LNCaP clone FGC (cell line): ENCODE results near the gene TRA2B.
A peak's percentile ranks its signal among the peaks of the same experiment; 100 is the strongest.

Source experiments
- DNase-seq: peaks from one replicate; pipeline ENCODE4 v3.0.0-alpha.2; 2011; ENCODE audit warnings: low read depth
- H3K4me3 ChIP-seq: 2 replicates; pipeline ENCODE4 v1.5.1; 2011; ENCODE audit warnings: mild to moderate bottlenecking, low read depth, low read length, control low read depth
- TF ChIP-seq, protein P1 (sequence below): IDR thresholded peaks from 2 replicates; pipeline ENCODE4 v1.5.1; 2012; ENCODE audit warnings: mild to moderate bottlenecking; ENCODE audit not compliant: control insufficient read depth, insufficient read depth; ENCODE audit errors: extremely low read depth

Gene TRA2B

DNA sequence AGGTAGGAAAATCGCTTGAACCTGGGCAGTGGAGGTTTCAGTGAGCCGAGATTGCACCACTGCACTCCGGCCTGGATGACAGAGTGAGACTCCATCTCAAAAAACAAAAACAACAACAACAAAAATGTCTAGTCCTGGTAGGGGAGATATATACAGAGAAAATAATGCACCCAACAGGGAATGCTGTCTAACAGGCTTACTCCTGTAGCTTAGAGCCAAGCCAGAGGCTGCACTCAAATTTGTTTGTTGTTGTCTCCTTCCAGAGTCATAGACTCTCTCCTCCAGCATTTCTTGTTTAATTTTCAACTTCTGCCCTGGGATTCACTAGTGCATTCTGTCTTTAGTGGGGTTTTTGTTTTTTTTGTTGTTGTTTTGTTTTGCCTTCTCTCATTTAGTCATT is 4.6 kb upstream of the TRA2B start:
- DNase-seq = no peak
- H3K4me3 ChIP-seq = no peak overlapping the region
- TF ChIP-seq, protein P1, sequence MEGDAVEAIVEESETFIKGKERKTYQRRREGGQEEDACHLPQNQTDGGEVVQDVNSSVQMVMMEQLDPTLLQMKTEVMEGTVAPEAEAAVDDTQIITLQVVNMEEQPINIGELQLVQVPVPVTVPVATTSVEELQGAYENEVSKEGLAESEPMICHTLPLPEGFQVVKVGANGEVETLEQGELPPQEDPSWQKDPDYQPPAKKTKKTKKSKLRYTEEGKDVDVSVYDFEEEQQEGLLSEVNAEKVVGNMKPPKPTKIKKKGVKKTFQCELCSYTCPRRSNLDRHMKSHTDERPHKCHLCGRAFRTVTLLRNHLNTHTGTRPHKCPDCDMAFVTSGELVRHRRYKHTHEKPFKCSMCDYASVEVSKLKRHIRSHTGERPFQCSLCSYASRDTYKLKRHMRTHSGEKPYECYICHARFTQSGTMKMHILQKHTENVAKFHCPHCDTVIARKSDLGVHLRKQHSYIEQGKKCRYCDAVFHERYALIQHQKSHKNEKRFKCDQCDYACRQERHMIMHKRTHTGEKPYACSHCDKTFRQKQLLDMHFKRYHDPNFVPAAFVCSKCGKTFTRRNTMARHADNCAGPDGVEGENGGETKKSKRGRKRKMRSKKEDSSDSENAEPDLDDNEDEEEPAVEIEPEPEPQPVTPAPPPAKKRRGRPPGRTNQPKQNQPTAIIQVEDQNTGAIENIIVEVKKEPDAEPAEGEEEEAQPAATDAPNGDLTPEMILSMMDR = no peak

DNA sequence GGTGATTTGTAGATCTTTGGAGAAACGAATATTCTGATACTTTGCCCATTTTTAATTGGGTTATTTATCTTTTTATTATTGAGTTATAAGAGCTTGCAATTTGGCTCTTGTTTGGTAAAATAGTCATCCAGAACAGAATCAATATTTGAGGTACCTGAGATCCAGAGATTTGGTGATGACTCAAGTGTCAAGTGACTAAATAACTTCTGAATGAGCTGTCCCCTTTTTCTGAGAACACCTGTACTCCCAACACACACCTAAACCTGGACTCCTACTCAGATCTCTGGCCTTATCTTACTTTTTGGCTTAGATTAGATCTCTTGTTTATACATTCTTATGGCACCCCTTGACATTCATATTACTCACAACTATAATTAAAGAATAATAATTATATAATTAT is 3.1 kb upstream of the TRA2B start:
- no peak overlapping the region for H3K4me3 ChIP-seq
- DNase-seq = no peak
- TF ChIP-seq, protein P1 = no peak

GRCh38 chr3:185939721-185940120 is 1.9 kb upstream of the TRA2B start:
- no peak for DNase-seq
- no peak overlapping the region for H3K4me3 ChIP-seq
- TF ChIP-seq, protein P1 = no peak

DNA sequence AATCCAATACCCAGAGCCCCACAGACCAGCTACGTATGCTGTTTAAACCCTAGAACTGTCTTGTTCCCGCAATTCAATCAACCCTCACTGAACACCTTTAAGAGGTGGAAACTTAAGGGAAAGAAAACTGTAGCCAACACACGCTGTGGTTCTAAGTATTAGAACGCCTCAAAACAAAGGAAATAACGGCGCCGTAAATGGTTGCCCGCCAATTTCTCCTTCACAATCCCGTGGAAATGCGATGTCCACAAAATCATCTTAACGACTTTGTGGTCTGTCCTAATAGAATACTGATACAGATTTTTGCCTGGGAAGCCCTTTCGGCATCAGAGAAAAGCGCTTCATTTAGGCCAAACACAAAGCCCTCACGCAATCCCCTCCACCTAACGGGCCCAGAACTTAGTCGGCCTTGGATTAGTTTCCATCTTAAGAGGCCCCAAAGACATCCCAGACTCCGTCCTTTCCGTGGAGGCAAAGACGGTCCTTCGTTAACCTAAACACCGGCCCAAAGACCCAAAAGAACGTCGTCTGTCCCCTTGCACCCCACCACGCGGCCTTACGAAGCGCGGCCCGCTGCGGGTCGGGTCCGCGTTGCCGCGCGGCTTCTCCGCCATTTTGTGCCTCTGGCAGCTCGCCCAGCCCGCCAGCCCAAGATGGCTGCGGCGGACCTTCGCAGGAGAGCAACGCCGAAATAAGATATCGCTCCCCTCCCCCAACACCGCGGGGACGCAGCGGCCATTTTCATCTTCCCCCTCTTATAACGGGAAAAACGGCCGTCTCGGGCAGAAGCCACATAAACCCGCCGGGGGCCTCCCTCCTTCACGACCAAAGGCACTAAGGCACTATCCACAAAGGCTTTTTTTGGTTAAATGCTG is 763 bp downstream of the TRA2B start:
- peak overlapping the region; percentile 100 for H3K4me3 ChIP-seq
- TF ChIP-seq, protein P1 = no peak

DNA sequence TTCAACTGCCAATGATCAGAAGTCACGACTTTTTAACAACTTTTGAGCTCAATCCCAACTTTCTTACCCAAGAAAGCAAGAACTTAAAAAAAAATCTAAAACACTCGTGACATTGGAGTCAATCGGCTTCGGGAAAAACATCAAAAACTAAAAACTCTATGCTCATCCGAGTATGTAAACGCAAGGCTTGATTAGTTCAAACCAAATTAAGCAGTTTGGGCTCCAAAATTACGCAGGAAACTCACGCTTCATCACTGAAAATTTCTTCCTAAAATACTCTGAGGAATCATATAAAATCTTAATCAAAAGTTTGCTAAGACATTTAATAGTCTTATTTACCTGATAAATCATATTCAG is 1.6 kb downstream of the TRA2B start:
- H3K4me3 ChIP-seq = peak overlapping the region; percentile 100
- TF ChIP-seq, protein P1 = no peak

More for the DNA sequence above, 763 bp downstream of the TRA2B start:
- DNase-seq = peak; percentile 61

GRCh38 chr3:185935465-185936272 is 2.1 kb downstream of the TRA2B start:
- TF ChIP-seq, protein P1 = no peak
- peak overlapping the region; percentile 100 for H3K4me3 ChIP-seq
- DNase-seq = no peak

More for the DNA sequence above, 1.6 kb downstream of the TRA2B start:
- DNase-seq = no peak
